Rectal smooth muscle tissue (tissue), 1 donor: Measurements from ENCODE around the gene PPP2R3B.

Experiments used
- H3K27ac ChIP-seq: one replicate; pipeline ENCODE4 v1.7.0; 2013; ENCODE audit warnings: low read depth, low read length, inconsistent platforms
- H3K27me3 ChIP-seq: one replicate; pipeline ENCODE4 v1.7.0; 2013; ENCODE audit warnings: low read length; ENCODE audit not compliant: control insufficient read depth, insufficient read depth
- H3K36me3 ChIP-seq: one replicate; pipeline ENCODE4 v1.7.0; 2013; ENCODE audit warnings: low read length; ENCODE audit not compliant: control insufficient read depth, insufficient read depth
- H3K4me1 ChIP-seq: one replicate; pipeline ENCODE4 v1.7.0; 2013; ENCODE audit warnings: low read length; ENCODE audit not compliant: control insufficient read depth, insufficient read depth
- H3K4me3 ChIP-seq: one replicate; pipeline ENCODE4 v1.7.0; 2013; ENCODE audit warnings: low read length
- H3K9ac ChIP-seq: one replicate; pipeline ENCODE4 v1.7.0; 2013; ENCODE audit warnings: low read length

Gene PPP2R3B

GRCh38 chrX:345020-345925 is 41.4 kb downstream of the PPP2R3B start:
- H3K4me3 ChIP-seq: no peak overlapping the region
- no peak overlapping the region for H3K27ac ChIP-seq
- no peaks in the 10 kb centered on the region for H3K27me3 ChIP-seq
- H3K9ac ChIP-seq: no peak overlapping the region
- H3K4me1 ChIP-seq: no peaks in the 10 kb centered on the region
- H3K36me3 ChIP-seq: peaks cover 2% of the 10 kb centered on the region

DNA sequence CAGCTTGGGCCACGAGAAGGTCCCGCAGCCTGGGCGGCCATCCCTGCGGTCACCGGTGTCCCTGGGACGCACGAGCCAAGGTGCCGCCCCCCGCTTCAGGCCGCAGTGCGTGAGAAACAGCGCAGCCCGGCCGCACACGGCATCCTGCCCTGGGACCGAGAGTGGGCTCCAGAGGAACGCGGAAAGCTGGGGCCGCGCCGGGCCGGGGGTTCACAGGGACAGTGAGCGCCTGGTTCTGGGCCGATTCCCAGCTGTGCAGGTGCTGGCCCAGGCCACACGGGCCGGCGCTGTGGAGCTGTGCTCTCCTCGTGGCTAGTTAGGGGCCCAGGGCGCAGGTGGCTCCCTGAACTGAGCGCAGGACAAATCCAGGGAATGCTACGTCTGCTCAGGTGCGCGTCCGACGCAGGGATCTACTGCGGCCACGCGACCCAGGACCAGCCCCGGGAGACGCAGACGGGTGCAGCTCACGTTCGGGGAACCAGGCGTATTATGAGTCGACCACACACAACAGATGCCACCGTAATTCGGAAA is 42.3 kb downstream of the PPP2R3B start:
- Histone ChIP-seq H3K4me3 (no peak overlapping the region), H3K27me3 (no peaks in the 10 kb centered on the region), H3K4me1 (no peaks in the 10 kb centered on the region), H3K36me3 (peaks cover 2% of the 10 kb centered on the region), H3K27ac (no peak overlapping the region), H3K9ac (no peak overlapping the region)

- Histone ChIP-seq H3K36me3 (peaks cover 2% of the 10 kb centered on the region), H3K4me1 (no peaks in the 10 kb centered on the region), H3K27me3 (no peaks in the 10 kb centered on the region), H3K27ac (no peak overlapping the region), H3K9ac (no peak overlapping the region), H3K4me3 (no peak overlapping the region)
These were observed 45.1 kb downstream of the PPP2R3B start for GRCh38 chrX:341541-342101.

DNA sequence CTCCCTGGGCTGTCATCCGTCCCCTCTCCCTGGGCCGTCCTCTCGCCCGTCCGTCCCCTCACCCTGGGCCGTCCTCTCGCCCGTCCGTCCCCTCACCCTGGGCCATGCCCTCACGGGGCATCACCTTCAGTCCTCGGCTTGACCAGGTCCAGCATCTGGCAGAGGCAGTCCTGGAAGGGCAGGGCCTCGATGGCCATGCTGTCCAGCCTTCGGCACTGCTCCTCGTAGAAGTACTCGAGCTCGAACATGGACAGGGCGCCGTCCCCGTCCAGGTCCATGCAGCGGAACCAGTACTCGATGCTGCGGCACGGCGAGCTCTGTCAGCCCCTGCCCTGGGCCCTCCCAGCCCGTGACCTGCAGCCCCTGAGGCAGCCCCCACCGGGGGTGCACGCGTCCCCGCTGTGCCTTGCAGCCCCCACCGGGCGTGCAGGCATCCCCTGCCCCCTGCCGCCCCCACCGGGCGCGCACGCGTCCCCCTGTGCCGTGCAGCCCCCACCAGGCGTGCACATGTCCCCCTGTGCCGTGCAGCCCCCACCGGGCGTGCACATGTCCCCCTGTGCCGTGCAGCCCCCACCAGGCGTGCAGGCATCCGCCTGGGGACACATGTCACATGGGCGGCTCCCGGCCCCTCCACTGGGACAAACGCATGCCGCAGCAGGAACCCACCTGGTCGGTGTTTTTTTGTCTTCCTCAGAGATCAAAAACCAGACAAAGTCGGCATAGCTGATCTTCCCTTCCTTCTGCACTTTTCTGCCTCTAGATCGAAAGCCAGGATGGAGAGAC is 45.9 kb downstream of the PPP2R3B start:
- H3K36me3 ChIP-seq: peaks cover 2% of the 10 kb centered on the region
- no peak overlapping the region for H3K27ac ChIP-seq
- no peaks in the 10 kb centered on the region for H3K27me3 ChIP-seq
- H3K4me3 ChIP-seq: no peak overlapping the region
- H3K4me1 ChIP-seq: no peaks in the 10 kb centered on the region
- no peak overlapping the region for H3K9ac ChIP-seq

- Histone ChIP-seq H3K27me3 (no peaks in the 10 kb centered on the region), H3K36me3 (peaks cover 2% of the 10 kb centered on the region), H3K27ac (no peak overlapping the region), H3K4me1 (no peaks in the 10 kb centered on the region), H3K4me3 (no peak overlapping the region), H3K9ac (no peak overlapping the region)
These were observed 46.6 kb downstream of the PPP2R3B start for GRCh38 chrX:340121-340520.

DNA sequence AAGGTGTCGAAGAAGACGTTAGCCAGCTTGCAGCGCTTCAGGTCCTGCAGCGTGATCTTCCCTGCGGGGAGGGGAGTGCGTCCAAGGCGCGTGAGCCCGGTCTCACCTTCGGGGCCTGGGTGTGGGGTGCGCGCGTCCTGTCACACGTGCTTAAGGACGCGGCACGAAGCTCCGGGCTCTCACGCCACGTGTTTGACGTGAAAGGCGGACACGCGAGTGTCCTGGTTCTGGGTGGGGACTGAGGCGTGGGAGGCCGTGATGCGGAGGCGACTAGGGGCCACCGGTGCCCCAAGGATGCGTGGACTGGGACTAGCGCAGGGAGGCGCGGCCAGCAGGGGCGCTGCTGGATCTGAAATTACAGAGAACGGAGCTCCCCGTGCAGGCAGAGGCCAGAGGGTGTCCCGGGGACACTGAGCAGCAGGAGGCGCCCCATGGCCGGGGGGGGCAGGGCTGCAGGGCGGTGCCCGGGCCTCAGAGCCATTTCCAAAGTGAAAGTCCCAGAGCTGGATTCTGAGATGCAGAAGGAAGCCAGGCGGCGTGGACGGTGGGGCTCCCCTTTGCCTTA is 47.8 kb downstream of the PPP2R3B start:
- Histone ChIP-seq H3K36me3 (no peaks in the 10 kb centered on the region), H3K27me3 (no peaks in the 10 kb centered on the region), H3K9ac (no peak overlapping the region), H3K4me1 (no peaks in the 10 kb centered on the region), H3K27ac (no peak overlapping the region), H3K4me3 (no peak overlapping the region)

- no peak overlapping the region for H3K27ac ChIP-seq
- H3K9ac ChIP-seq: no peak overlapping the region
- no peaks in the 10 kb centered on the region for H3K4me1 ChIP-seq
- H3K36me3 ChIP-seq: no peaks in the 10 kb centered on the region
- no peak overlapping the region for H3K4me3 ChIP-seq
- H3K27me3 ChIP-seq: no peaks in the 10 kb centered on the region
These were observed 48.3 kb downstream of the PPP2R3B start for GRCh38 chrX:338281-338835.

DNA sequence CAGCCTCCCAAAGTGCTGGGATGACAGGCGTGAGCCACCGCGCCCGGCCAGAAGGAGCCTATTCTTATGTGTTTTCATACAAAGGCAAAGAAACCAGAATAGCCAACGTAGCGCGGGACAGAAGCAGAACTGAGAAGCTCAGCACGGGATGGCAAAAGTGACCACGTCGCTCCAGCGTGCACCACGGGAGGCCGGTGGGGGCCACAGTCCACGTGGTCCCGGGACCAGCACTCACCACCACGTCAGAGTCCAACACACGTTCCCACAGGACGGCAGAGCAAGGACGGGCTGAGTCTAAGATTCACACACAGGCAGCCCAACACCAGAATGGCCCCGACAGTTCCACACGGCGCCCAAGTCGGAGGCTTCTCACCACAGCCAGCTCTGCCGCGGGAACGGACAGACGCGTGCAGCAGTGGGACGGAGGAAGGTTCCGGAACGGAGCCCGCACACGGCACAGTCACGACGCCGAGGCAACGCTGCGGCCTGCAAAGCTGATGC is 49.3 kb downstream of the PPP2R3B start:
- H3K27me3 ChIP-seq: no peaks in the 10 kb centered on the region
- no peak overlapping the region for H3K4me3 ChIP-seq
- no peak overlapping the region for H3K27ac ChIP-seq
- no peaks in the 10 kb centered on the region for H3K4me1 ChIP-seq
- no peak overlapping the region for H3K9ac ChIP-seq
- H3K36me3 ChIP-seq: no peaks in the 10 kb centered on the region

DNA sequence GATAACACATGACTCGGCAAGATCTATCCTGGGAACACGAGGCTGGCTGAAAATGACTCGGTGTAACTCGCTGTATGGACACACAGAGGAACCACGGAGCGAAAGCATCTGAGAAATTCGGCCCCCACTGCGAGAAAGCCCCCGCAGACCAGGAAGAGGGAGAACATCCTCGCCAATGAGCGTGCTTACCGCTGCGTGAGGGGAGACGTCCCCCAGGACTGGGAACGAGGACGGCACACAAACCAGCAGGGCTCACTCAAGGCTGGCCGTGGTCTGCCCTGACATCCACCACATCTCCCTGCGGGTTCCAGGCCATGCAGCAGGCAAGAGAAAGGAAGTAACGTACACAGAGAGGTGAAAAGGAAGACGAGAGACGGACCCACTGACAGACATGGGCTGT is 50.5 kb downstream of the PPP2R3B start:
- no peaks in the 10 kb centered on the region for H3K36me3 ChIP-seq

DNA sequence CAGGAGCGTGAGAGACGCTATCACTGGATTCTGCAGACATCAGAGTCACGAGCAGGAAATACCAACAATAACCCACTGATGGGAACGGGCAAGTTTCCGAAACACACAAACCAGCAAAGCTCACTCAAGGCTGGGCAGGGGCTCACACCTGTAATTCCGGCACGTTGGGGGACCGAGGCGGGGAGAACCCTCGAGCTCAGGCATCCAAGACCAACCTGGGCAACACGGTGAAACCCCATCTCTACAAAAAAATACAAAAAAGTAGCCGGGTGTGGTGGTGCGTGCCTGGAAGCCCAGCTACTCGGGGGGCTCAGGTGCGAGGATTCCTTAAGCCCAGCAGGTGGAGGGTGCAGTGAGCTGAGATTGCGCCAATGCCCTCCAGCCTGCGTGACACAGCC is 51.0 kb downstream of the PPP2R3B start:
- Histone ChIP-seq H3K36me3 (no peaks in the 10 kb centered on the region), H3K9ac (no peak overlapping the region), H3K27ac (no peak overlapping the region), H3K27me3 (peaks cover 12% of the 10 kb centered on the region), H3K4me1 (peaks cover 3% of the 10 kb centered on the region), H3K4me3 (no peak overlapping the region)

More for the DNA sequence above, 50.5 kb downstream of the PPP2R3B start:
- Histone ChIP-seq H3K4me1 (peaks cover 2% of the 10 kb centered on the region), H3K4me3 (no peak overlapping the region), H3K27ac (no peak overlapping the region), H3K9ac (no peak overlapping the region), H3K27me3 (peaks cover 7% of the 10 kb centered on the region)

DNA sequence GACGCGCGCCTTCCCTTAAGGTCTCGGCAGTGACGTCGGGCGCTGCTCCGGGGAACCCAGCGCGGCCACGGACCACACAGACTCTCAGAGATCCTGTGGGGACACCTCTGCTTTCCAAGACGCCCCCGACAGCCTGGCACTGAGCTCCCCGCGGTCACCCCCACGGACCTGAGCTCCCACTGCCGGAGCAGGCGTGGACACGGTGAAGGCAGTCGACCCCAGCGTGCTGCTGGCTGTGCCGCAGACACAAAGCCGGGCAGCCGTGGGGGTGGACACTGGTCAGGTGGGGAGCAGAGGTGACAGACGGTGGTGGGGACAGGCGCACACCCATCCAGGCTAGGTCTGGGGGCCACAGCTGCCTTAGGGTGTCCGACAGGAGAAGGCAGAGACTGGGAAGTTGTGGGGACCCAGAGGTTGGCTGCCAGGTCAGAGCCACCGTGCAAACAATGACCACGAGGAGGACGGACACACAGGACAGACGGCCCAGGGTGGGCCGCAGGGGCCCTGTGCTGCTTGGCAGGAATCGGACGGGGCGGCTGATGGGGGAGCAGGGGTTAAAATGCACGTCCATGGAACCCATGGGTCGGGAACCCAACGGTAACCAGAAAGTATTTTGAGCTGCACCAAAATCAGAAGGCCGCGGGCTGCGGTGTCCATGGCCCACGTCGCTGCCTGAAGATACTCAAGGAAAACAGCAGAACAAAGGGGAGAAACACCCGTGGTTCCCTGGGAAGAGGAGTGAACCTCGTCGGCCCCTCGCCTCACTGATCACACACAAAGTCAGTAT is 51.5 kb downstream of the PPP2R3B start:
- no peak overlapping the region for H3K4me3 ChIP-seq
- no peak overlapping the region for H3K9ac ChIP-seq
- H3K27ac ChIP-seq: no peak overlapping the region
- H3K27me3 ChIP-seq: peaks cover 12% of the 10 kb centered on the region
- peaks cover 3% of the 10 kb centered on the region for H3K4me1 ChIP-seq
- no peaks in the 10 kb centered on the region for H3K36me3 ChIP-seq
